ENCODE results near the gene PTPRR. TPM values are rescaled to one million over a fixed set of nuclear protein-coding genes. Genes with fewer than 3 reads are reported as not detected.

PTPRR gene
- total RNA-seq, 1 experiment from 2014 or later = 1.3 TPM

DNA sequence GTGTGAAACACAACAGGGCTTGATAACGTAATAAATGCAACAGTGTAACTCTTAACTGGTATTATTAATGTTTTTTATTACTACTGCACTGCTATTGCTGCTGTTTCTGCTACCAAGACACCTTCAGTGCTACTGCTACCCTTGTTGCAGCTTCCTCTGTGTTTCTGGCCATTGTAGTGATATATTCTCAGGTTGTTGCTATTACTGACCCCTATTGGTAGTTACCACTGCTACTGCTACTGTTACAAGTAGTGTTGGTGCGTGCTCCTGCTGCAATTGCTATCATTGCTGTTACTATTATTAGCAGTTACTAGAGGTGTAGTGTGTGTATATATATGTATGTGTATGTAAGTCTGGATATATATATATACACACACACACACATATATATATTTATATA lies 196.1 kb downstream of the PTPRR start:
- POLR2A ChIA-PET = no interaction called here
- intact Hi-C loops (cut with micrococcal nuclease; ENCODE audit: unreplicated experiment) = no loop called here
- no TSS peak for BruUV-seq (replicated peaks)
- Histone ChIP-seq H3K36me3 (ENCODE audit: control insufficient read depth, insufficient read depth, low read length) (no peaks in the 10 kb centered on the region), H3K4me1 (no peaks in the 10 kb centered on the region), H3K27me3 (replicated peaks; ENCODE audit: control insufficient read depth, insufficient read depth, low read length) (no peaks in the 10 kb centered on the region), H3K4me3 (ENCODE audit: low read depth, low read length) (no peak overlapping the region), H3K9me3 (no peaks in the 10 kb centered on the region)
- Mint-ChIP-seq H3K36me3 (ENCODE audit: insufficient read depth, unreplicated experiment) (no peaks in the 10 kb centered on the region), H3K4me3 (ENCODE audit: unreplicated experiment) (no peak overlapping the region), H3K27ac (ENCODE audit: unreplicated experiment) (no peak overlapping the region), H3K27me3 (ENCODE audit: insufficient read depth, unreplicated experiment) (no peaks in the 10 kb centered on the region), H3K4me1 (ENCODE audit: low read depth, unreplicated experiment) (no peaks in the 10 kb centered on the region), H3K9me3 (ENCODE audit: unreplicated experiment) (no peaks in the 10 kb centered on the region)
- peak in 1 of 2 experiments; percentile 6 for DNase-seq
- TF ChIP-seq, protein P1, sequence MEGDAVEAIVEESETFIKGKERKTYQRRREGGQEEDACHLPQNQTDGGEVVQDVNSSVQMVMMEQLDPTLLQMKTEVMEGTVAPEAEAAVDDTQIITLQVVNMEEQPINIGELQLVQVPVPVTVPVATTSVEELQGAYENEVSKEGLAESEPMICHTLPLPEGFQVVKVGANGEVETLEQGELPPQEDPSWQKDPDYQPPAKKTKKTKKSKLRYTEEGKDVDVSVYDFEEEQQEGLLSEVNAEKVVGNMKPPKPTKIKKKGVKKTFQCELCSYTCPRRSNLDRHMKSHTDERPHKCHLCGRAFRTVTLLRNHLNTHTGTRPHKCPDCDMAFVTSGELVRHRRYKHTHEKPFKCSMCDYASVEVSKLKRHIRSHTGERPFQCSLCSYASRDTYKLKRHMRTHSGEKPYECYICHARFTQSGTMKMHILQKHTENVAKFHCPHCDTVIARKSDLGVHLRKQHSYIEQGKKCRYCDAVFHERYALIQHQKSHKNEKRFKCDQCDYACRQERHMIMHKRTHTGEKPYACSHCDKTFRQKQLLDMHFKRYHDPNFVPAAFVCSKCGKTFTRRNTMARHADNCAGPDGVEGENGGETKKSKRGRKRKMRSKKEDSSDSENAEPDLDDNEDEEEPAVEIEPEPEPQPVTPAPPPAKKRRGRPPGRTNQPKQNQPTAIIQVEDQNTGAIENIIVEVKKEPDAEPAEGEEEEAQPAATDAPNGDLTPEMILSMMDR (IDR thresholded peaks at IDR 0.05; ENCODE audit: insufficient read depth in 1 of 2, low read depth in 1 of 2, low read length in 1 of 2, severe bottlenecking in 1 of 2, unreplicated experiment in 1 of 2) = peak in 1 of 2 experiments; percentile 30
- CTCF ChIA-PET = no interaction called here

DNA sequence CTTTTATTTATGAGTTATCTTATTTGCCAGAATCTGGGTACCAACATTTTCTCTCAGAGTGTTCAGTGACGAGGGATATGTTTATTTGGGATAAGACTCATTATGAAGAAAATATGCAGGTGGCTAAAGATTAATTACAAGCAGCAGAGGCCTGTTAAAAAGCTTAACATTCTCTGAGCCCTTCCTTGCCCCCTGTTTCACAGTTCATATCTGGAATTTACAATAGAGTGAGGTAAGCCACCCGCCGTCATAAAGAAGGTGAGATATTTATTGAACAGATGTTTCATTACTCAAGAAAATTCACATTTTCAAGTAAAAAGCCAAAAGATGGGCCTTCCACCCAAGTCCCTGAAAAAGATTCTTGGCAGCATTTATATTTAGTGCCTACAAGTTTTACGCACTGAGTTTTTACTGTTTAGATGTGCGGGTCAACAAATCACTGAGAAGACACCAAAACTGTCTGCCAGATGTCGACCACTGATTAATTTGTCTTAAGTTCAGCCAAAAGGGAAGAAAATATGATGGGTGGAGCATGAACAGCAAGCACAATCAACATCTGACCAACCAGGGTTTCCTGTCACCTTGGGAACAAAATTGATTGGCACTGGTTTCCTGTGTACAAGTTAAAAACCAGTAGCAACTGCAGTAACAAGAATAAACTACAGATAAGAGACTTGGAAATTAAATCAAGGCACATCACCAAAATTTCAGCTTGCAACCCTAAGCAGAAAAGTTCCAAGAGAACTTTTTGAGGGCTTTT lies 197.8 kb downstream of the PTPRR start:
- H3K4me1 ChIP-seq = no peaks in the 10 kb centered on the region
- H3K9me3 Mint-ChIP-seq (ENCODE audit: unreplicated experiment) = no peaks in the 10 kb centered on the region
- H3K27me3 Mint-ChIP-seq (ENCODE audit: insufficient read depth, unreplicated experiment) = no peaks in the 10 kb centered on the region
- no peaks in the 10 kb centered on the region for H3K27me3 ChIP-seq (replicated peaks; ENCODE audit: control insufficient read depth, insufficient read depth, low read length)
- no peak overlapping the region for H3K4me3 ChIP-seq (ENCODE audit: low read depth, low read length)
- H3K36me3 Mint-ChIP-seq (ENCODE audit: insufficient read depth, unreplicated experiment) = no peaks in the 10 kb centered on the region
- TF ChIP-seq, protein P1 (IDR thresholded peaks at IDR 0.05; ENCODE audit: insufficient read depth in 1 of 2, low read depth in 1 of 2, low read length in 1 of 2, severe bottlenecking in 1 of 2, unreplicated experiment in 1 of 2) = no peak
- no peaks in the 10 kb centered on the region for H3K9me3 ChIP-seq
- ChIA-PET POLR2A (no interaction called here), CTCF (no interaction called here)
- no peaks in the 10 kb centered on the region for H3K4me1 Mint-ChIP-seq (ENCODE audit: low read depth, unreplicated experiment)
- DNase-seq = no peak
- intact Hi-C loops (cut with micrococcal nuclease; ENCODE audit: unreplicated experiment) = no loop called here
- BruUV-seq (replicated peaks) = no TSS peak
- no peak overlapping the region for H3K27ac Mint-ChIP-seq (ENCODE audit: unreplicated experiment)
- H3K4me3 Mint-ChIP-seq (ENCODE audit: unreplicated experiment) = no peak overlapping the region
- no peaks in the 10 kb centered on the region for H3K36me3 ChIP-seq (ENCODE audit: control insufficient read depth, insufficient read depth, low read length)

DNA sequence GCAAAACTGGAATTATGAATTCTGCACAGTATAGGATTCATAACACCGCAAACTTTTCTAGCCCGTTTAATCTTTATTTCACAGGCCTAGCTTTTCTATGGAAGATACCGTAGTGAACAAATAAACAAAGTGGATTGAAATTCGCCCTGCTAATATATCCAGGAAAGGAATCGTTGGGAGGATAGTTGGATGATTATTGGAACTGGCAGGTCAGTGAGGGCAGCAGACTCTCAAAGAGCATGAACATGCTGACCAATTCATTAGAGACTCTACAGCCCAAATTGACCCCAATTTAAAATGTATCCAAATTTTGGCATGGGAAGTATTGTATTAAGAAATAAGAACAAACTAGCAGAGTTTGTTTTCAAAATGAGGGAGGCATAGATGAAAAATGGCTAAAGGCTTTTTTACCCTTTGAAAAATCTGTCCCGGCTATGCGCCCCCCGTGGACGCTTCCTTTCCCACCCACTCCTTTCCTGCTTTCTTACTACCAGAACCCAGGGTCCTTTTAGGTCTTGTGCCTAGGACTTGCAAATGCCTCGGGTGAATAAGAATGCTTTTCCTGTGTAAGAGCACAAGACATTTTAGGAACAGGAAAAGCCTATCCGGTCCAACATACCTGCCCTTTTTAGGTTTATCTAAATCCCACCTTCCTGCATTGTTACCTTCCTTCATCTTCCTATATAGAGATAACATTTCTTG lies 198.7 kb downstream of the PTPRR start:
- TF ChIP-seq, protein P1 (IDR thresholded peaks at IDR 0.05; ENCODE audit: insufficient read depth in 1 of 2, low read depth in 1 of 2, low read length in 1 of 2, severe bottlenecking in 1 of 2, unreplicated experiment in 1 of 2) = no peak
- no peaks in the 10 kb centered on the region for H3K27me3 Mint-ChIP-seq (ENCODE audit: insufficient read depth, unreplicated experiment)
- H3K36me3 Mint-ChIP-seq (ENCODE audit: insufficient read depth, unreplicated experiment) = no peaks in the 10 kb centered on the region
- intact Hi-C loops (cut with micrococcal nuclease; ENCODE audit: unreplicated experiment) = no loop called here
- POLR2A ChIA-PET = no interaction called here
- Histone ChIP-seq H3K9me3 (no peaks in the 10 kb centered on the region), H3K27me3 (replicated peaks; ENCODE audit: control insufficient read depth, insufficient read depth, low read length) (no peaks in the 10 kb centered on the region), H3K4me1 (no peaks in the 10 kb centered on the region), H3K4me3 (ENCODE audit: low read depth, low read length) (no peak overlapping the region), H3K36me3 (ENCODE audit: control insufficient read depth, insufficient read depth, low read length) (no peaks in the 10 kb centered on the region)
- H3K9me3 Mint-ChIP-seq (ENCODE audit: unreplicated experiment) = no peaks in the 10 kb centered on the region
- H3K27ac Mint-ChIP-seq (ENCODE audit: unreplicated experiment) = no peak overlapping the region
- BruUV-seq (replicated peaks) = no TSS peak
- no peaks in the 10 kb centered on the region for H3K4me1 Mint-ChIP-seq (ENCODE audit: low read depth, unreplicated experiment)
- CTCF ChIA-PET = no interaction called here
- H3K4me3 Mint-ChIP-seq (ENCODE audit: unreplicated experiment) = no peak overlapping the region
- no peak for DNase-seq
